K562 (cell line): ENCODE data around the gene RAB26. TPM values are rescaled to one million over a fixed set of nuclear protein-coding genes. Genes with fewer than 3 reads are reported as not detected.

Experiments used
- CBFA2T2 ChIP-seq: fragments of 450-650 bp; conservative IDR thresholded peaks from 2 replicates; pipeline ENCODE4 v1.6.1; 2017; ENCODE audit warnings: mild to moderate bottlenecking
- HDAC1 ChIP-seq, 2 experiments: fragments of 450-650 bp; IDR thresholded peaks; 2 replicates each; pipeline ENCODE4 v1.6.1; 2016 to 2017; ENCODE audit warnings: inconsistent platforms in 1 of 2, mild to moderate bottlenecking in 1 of 2, moderate library complexity in 1 of 2
- KLF13 ChIP-seq: fragments of 450-650 bp; IDR thresholded peaks from 2 replicates; pipeline ENCODE4 v1.6.1; 2016; ENCODE audit warnings: missing genetic modification characterization, low read depth, mild to moderate bottlenecking, missing compliant biosample characterization, moderate library complexity, borderline replicate concordance
- SNRNP70 ChIP-seq: fragments of 200-400 bp; formaldehyde crosslinking; optimal IDR thresholded peaks from 2 replicates; pipeline ENCODE3; 2017; ENCODE audit warnings: low read depth, low read length
- SREBF2 ChIP-seq: sonication (generic); formaldehyde crosslinking; IDR thresholded peaks from 2 replicates; pipeline ENCODE4 v1.4.0; 2020; ENCODE audit warnings: mild to moderate bottlenecking, missing genetic modification reagents
- ZBTB8A ChIP-seq: fragments of 450-650 bp; IDR thresholded peaks from 2 replicates; pipeline ENCODE4 v1.6.1; 2018; ENCODE audit warnings: mild to moderate bottlenecking, moderate library complexity; ENCODE audit not compliant: partially characterized antibody
- polyA plus RNA-seq, 8 experiments: library from polyadenylated mRNA; depleted of rRNA in 4 of 8; stranded (reverse) in 5 of 8; unstranded in 3 of 8; fragments of >200 nt; fragmentation: Nextera tagmentation in 2 of 8; fragmentation: Illumina TruSeq in 1 of 8; extraction: Ambion mirVana in 2 of 8; extraction: Trizol in 1 of 8; gene quantifications; 2 replicates each; pipeline versions ENCODE4 v1.2.1 to v1.2.3, GENCODE V29; 2011 to 2014; ENCODE audit warnings: inconsistent platforms in 1 of 8, missing spikeins in 1 of 8
- total RNA-seq, 7 experiments: library from RNA; depleted of rRNA in 6 of 7; stranded (reverse); fragments of >200 nt in 6 of 7; fragmentation: Illumina TruSeq in 2 of 7; extraction: Trizol in 2 of 7; gene quantifications; 2 replicates each; pipeline versions ENCODE4 v1.2.1 to v1.2.3, GENCODE V29; 2011 to 2021; ENCODE audit warnings: low replicate concordance in 1 of 7
- TF ChIP-seq, protein P1 (sequence below): fragments of 150-350 bp; conservative IDR thresholded peaks from 2 replicates; pipeline ENCODE4 v1.6.1; 2014; ENCODE audit warnings: low read length
- TF ChIP-seq, protein P2 (sequence below): fragments of 450-650 bp; IDR thresholded peaks from 2 replicates; pipeline ENCODE4 v1.6.1; 2016; ENCODE audit warnings: low read depth
- TF ChIP-seq, protein P3 (sequence below), 2 experiments: fragments of 450-650 bp; IDR thresholded peaks; 2 replicates each; pipeline ENCODE4 v1.6.1; 2016
- TF ChIP-seq, protein P4 (sequence below), 3 experiments: IDR thresholded peaks in 2 of 3; conservative IDR thresholded peaks in 1 of 3; 2 replicates each; pipeline ENCODE4 v1.5.1; 2011 to 2012; ENCODE audit warnings: low read length in 3 of 3, mild to moderate bottlenecking in 3 of 3, control low read depth in 2 of 3, improper control_type of control experiment in 1 of 3, inconsistent platforms in 1 of 3, low read depth in 1 of 3, mixed read lengths in 1 of 3, moderate library complexity in 1 of 3; ENCODE audit not compliant: insufficient read depth in 2 of 3

The RAB26 gene
- total and polyA plus RNA-seq, 9 of the 15 experiments (the other 6 are each of a cell fraction or from before 2014, with no cell fraction given) = 0.25 to 6.1 (median 2.1) TPM

DNA sequence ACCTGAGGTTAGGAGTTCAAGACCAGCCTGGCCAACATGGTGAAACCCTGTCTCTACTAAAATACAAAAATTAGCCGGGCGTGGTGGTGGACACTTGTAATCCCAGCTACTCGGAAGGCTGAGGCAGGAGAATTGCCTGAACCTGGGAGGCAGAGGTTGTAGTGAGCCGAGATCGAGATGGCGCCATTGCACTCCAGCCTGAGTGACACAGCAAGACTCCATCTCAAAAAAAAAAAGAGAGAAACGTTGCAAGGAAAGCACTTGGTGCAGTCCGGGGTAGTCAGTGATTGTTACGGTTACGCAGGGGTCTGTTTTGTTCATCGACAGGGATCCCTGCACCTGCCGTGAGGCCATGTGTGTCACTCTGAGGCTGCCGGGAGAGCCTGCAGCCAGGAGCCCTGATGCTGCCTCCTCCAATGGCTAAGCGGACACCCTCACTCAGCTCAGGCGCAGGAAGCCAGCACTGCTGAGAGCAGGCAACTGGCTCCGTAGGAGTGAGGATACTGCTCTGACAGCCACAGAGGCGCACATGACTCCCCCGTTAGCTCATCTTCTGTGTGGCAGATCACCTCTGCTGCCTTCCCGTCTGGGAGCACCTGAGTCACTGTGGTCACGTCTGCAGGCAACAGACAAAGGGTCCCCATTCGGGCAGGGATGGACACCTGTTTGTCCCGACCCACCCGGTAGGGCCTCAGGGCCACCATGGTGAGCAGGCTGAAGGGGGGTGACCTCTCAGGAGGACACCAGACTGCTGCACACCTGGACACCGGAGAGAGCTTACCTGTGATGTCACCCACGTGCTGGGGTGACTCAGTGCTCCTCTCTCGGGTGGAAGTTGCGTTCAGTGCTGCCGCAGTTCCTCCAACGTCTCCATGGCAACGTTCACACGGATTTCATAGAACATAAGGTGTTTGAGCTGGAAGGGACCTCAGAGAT, 5.2 kb upstream of the RAB26 start (continued):
- TF ChIP-seq, protein P1, sequence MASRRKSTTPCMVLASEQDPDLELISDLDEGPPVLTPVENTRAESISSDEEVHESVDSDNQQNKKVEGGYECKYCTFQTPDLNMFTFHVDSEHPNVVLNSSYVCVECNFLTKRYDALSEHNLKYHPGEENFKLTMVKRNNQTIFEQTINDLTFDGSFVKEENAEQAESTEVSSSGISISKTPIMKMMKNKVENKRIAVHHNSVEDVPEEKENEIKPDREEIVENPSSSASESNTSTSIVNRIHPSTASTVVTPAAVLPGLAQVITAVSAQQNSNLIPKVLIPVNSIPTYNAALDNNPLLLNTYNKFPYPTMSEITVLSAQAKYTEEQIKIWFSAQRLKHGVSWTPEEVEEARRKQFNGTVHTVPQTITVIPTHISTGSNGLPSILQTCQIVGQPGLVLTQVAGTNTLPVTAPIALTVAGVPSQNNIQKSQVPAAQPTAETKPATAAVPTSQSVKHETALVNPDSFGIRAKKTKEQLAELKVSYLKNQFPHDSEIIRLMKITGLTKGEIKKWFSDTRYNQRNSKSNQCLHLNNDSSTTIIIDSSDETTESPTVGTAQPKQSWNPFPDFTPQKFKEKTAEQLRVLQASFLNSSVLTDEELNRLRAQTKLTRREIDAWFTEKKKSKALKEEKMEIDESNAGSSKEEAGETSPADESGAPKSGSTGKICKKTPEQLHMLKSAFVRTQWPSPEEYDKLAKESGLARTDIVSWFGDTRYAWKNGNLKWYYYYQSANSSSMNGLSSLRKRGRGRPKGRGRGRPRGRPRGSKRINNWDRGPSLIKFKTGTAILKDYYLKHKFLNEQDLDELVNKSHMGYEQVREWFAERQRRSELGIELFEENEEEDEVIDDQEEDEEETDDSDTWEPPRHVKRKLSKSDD = no peak
- TF ChIP-seq HDAC1 (IDR thresholded peaks at IDR 0.05) (peak in 1 of 2 experiments; percentile 22; a peak in 1 of 4 replicates), SNRNP70 (no peak), CBFA2T2 (peak; percentile 61), ZBTB8A (no peak), KLF13 (no peak), SREBF2 (no peak)
- TF ChIP-seq, protein P2, sequence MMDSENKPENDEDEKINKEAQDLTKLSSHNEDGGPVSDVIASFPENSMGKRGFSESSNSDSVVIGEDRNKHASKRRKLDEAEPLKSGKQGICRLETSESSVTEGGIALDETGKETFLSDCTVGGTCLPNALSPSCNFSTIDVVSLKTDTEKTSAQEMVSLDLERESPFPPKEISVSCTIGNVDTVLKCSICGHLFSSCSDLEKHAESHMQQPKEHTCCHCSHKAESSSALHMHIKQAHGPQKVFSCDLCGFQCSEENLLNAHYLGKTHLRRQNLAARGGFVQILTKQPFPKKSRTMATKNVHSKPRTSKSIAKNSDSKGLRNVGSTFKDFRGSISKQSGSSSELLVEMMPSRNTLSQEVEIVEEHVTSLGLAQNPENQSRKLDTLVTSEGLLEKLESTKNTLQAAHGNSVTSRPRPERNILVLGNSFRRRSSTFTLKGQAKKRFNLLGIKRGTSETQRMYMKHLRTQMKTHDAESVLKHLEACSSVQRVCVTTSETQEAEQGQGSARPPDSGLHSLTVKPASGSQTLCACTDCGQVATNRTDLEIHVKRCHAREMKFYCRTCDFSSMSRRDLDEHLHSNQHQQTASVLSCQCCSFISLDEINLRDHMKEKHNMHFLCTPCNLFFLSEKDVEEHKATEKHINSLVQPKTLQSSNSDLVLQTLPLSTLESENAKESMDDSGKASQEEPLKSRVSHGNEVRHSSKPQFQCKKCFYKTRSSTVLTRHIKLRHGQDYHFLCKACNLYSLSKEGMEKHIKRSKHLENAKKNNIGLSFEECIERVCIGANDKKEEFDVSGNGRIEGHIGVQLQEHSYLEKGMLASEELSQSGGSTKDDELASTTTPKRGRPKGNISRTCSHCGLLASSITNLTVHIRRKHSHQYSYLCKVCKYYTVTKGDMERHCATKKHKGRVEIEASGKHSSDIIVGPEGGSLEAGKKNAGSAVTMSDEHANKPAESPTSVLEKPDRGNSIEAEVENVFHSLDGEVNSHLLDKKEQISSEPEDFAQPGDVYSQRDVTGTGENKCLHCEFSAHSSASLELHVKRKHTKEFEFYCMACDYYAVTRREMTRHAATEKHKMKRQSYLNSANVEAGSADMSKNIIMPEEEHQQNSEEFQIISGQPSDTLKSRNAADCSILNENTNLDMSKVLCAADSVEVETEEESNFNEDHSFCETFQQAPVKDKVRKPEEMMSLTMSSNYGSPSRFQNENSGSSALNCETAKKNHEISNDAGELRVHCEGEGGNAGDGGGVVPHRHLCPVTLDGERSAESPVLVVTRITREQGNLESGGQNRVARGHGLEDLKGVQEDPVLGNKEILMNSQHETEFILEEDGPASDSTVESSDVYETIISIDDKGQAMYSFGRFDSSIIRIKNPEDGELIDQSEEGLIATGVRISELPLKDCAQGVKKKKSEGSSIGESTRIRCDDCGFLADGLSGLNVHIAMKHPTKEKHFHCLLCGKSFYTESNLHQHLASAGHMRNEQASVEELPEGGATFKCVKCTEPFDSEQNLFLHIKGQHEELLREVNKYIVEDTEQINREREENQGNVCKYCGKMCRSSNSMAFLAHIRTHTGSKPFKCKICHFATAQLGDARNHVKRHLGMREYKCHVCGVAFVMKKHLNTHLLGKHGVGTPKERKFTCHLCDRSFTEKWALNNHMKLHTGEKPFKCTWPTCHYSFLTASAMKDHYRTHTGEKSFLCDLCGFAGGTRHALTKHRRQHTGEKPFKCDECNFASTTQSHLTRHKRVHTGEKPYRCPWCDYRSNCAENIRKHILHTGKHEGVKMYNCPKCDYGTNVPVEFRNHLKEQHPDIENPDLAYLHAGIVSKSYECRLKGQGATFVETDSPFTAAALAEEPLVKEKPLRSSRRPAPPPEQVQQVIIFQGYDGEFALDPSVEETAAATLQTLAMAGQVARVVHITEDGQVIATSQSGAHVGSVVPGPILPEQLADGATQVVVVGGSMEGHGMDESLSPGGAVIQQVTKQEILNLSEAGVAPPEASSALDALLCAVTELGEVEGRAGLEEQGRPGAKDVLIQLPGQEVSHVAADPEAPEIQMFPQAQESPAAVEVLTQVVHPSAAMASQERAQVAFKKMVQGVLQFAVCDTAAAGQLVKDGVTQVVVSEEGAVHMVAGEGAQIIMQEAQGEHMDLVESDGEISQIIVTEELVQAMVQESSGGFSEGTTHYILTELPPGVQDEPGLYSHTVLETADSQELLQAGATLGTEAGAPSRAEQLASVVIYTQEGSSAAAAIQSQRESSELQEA = no peak
- TF ChIP-seq, protein P3, sequence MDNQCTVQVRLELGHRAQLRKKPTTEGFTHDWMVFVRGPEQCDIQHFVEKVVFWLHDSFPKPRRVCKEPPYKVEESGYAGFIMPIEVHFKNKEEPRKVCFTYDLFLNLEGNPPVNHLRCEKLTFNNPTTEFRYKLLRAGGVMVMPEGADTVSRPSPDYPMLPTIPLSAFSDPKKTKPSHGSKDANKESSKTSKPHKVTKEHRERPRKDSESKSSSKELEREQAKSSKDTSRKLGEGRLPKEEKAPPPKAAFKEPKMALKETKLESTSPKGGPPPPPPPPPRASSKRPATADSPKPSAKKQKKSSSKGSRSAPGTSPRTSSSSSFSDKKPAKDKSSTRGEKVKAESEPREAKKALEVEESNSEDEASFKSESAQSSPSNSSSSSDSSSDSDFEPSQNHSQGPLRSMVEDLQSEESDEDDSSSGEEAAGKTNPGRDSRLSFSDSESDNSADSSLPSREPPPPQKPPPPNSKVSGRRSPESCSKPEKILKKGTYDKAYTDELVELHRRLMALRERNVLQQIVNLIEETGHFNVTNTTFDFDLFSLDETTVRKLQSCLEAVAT (IDR thresholded peaks at IDR 0.05) = no peak
- TF ChIP-seq, protein P4, sequence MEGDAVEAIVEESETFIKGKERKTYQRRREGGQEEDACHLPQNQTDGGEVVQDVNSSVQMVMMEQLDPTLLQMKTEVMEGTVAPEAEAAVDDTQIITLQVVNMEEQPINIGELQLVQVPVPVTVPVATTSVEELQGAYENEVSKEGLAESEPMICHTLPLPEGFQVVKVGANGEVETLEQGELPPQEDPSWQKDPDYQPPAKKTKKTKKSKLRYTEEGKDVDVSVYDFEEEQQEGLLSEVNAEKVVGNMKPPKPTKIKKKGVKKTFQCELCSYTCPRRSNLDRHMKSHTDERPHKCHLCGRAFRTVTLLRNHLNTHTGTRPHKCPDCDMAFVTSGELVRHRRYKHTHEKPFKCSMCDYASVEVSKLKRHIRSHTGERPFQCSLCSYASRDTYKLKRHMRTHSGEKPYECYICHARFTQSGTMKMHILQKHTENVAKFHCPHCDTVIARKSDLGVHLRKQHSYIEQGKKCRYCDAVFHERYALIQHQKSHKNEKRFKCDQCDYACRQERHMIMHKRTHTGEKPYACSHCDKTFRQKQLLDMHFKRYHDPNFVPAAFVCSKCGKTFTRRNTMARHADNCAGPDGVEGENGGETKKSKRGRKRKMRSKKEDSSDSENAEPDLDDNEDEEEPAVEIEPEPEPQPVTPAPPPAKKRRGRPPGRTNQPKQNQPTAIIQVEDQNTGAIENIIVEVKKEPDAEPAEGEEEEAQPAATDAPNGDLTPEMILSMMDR (IDR thresholded peaks at IDR 0.05 in 2 of 3, conservative IDR thresholded peaks at IDR 0.05 in 1 of 3; ENCODE audit: insufficient read depth in 2 of 3, low read depth in 1 of 3, low read length in 3 of 3) = no peak
